Left forelimb (tissue), 1 donor: Measurements from ENCODE around the gene OBP2B.

Source experiments
- DNase-seq: peaks from one replicate; pipeline ENCODE4 v3.0.0-alpha.2; 2018; ENCODE audit warnings: low spot score

Gene OBP2B

DNA sequence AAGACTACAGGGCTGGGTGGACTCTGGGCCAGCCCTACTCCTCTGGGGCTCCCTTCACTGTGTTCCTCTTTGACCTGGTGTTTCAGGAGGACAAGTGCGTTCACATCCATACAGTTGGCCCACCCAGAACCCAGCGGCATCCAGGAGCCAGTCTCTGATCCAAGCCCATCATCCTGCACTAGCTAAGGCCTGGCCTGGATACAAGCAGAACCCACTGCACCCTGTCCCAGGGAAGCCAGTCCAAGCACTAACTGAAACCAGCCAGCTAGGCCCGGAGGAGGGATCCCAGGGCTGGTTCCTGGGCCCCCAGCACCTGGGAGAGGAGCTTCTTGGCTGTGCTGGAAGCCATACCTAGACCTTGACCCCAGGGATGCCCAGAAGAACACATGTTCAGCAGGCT, 41.3 kb downstream of the OBP2B start:
- no peak for DNase-seq

DNA sequence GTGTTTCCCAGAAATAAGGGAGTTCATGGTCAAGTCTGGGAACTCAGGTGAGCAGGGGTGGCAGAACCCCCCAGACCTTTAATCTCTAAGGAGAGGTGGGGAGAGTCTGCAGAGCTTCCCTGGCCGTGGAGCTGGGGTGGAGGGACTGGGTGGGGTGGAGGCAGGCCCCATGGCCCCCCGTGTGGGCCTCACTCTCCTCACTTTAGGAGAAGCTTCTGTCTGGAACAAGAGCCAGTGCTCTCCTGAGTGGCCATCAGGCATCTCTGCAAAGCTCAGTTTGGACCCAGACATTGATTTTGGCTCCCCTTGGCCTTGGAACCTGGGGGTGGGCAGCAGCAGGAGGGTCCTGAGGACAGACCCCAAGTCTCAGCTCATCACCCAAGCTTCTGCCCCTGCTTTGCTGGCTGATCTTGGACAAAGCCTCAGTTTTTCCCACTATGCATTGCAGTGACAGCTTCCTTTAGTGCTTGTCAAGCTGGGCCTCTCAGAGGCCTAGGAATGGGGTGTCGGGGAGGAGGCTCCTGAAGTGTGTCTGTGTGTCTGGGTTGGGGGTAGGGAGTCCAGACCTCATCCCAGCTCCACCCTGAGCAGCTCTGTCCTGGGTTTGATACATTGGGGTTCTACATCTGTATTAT, 41.8 kb downstream of the OBP2B start:
- no peak for DNase-seq

- no peak for DNase-seq
Observed at GRCh38 chr9:133166392-133166791, 42.7 kb downstream of the OBP2B start.

- DNase-seq, result no peak
Observed at GRCh38 chr9:133165452-133165730, 43.7 kb downstream of the OBP2B start.

DNA sequence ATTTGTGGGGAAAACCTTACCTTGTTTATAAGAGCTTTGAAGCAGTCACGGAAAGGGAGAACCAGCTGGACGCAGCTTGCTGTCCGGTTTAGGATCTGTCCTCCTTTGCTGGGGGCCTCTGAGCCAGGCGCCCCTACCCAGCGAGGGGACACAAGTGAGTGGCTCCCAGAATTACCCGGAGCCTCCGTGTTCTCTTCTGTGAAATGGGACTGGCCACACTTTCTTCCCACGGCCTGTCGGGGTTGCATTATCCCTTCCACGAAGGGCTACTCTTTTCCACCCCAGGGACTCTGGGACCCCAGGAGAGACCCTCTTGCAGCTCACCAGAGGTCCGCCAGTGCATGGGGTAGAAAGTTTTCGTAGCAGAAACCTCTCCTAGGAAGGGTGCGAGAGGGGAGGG, 44.9 kb downstream of the OBP2B start:
- DNase-seq, result no peak

DNA sequence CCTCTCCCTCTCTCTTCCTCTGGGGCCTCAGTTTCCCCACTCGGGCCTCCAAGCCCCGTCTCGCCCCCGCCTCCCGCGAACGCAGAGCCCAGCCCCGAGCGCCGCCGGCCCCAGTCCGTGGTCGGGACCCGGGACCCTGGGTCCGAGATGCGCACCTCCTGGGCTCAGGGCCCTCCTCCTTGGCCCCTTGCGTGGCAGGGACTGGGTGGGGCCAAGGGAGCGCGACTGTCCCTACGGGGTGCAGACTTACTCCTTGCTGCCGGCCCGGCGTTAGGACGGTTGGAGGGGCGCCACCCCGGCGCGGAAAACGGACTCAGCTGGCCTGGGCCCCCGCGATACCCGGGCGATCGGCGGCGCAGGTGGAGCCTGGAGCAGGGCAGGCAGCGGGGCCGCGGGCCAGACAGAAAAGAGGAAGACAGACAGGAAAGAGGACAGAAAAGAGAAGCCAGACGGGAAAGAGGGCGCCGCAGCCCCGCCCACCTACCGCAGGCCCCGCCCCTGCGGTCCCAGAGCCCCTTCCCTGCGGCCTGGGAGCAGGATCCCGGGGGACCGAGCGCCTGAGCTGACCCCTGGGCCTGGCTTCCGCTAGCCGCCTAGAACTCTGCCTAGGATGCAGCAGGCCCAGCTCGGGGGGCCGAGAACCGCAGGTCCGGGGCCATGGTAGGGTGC, 45.4 kb downstream of the OBP2B start, which contains the start of gene GBGT1:
GBGT1 (minus strand) TSS at position 411 of the 669 bp plus-strand sequence. CDS start 1,502 bp downstream, outside the sequence.
- no peak for DNase-seq

DNA sequence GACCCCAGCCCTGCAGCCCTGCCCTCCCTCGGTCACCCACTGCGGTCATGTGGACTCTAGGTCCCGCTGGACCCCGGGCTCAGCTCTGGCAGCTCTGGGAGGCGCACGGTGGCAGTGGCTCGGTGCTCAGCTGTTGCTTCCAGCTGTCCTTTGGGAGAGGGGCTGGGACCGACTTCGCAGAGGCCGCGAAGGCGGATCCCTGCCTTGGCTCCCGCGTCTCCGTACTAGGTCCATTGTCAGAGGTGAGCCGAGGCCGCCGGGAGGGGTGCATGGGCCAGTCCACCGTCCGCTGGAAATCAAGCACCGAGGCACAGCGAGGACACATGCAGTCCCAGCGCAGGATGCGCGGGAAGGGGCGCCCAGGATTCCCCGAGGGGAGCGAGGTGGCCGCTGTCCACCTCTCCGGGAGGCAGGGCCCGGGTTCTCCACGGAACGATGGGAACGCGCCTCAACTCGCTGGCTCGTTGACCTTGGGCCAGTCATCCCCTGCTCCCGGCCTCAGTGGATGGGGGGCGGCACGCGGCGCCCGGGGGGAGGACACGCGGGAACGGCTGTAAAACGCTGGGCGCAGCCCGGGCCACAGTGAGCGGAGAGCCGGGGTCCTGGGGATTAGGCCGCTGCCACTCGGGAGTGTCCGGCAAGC, 46.1 kb downstream of the OBP2B start:
- DNase-seq, result no peak

- DNase-seq, result no peak
Observed at GRCh38 chr9:133161547-133161950, 47.5 kb downstream of the OBP2B start.

DNA sequence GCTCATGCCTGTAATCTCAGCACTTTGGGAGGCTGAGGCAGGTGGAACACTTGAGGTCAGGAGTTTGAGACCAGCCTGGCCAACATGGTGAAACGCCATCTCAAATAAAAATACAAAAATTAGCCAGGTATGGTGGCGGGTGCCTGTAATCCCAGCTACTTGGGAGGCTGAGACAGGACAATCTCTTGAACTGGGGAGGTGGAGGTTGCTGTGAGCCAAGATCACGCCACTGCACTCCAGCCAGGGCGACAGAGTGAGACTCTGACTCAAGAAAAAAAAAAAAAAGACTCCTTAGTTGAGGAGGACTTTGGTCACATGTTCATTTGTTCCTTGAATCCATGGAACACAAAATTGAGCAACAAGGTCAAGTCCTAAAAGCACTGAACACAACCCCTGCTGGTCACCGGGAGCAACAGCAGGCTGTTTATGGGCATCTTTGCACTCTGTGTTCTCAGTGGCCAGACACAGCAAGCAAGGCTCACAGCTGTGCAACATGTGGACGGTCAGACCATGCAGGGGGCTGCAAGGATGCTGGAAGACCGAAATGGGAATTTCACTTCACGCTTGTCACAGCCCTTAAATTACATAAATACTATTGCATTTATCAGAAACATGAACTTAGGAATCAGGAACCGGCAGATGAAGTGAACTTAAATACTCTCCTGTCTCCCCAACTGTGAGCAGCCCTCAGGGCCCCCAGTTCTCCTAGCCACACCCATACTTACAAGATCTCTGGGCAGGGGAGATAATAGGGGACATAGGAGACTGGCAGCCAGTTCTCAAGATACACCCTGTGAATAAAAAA, 48.1 kb downstream of the OBP2B start:
- no peak for DNase-seq

DNA sequence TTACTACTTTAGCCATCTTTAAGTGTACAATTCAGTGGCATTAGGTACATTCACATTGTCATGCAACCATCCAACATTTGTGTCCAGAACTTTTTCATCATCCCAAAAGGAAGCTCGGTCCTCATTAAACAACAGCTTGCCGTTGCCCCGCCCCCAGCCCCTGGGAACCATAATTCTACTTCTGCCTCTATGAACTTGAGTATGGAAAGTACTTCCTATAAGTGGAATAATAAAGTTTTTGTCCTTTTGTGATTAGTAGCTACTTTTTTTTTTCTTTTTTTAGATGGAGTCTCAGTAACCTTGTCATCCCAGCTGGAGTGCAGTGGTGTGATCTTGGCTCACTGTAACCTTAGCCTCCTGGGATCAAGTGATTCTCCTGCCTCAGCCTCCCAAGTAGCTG, 50.4 kb downstream of the OBP2B start:
- DNase-seq, result no peak
